HAP-1 (cell line): ENCODE measurements around the gene HSPA4.

Source experiments
- DNase-seq, 2 experiments: peaks; one replicate each; pipeline ENCODE4 v3.0.0-alpha.2; 2016 to 2020; ENCODE audit warnings: low spot score in 2 of 2
- H3K27me3 ChIP-seq: fragments of 250-450 bp; sonication (Bioruptor Pico); 2 replicates; pipeline ENCODE4 v1.5.1; 2020; ENCODE audit warnings: low read depth, mild to moderate bottlenecking, moderate library complexity
- H3K36me3 ChIP-seq: fragments of 250-450 bp; sonication (Bioruptor Pico); replicated peaks from 2 replicates; pipeline ENCODE4 v1.5.1; 2020; ENCODE audit warnings: mild to moderate bottlenecking
- H3K4me1 ChIP-seq: fragments of 250-450 bp; sonication (Bioruptor Pico); 2 replicates; pipeline ENCODE4 v1.5.1; 2020; ENCODE audit warnings: mild to moderate bottlenecking
- H3K4me3 ChIP-seq: fragments of 250-450 bp; sonication (Bioruptor Pico); 2 replicates; pipeline ENCODE4 v1.5.1; 2020; ENCODE audit warnings: mild to moderate bottlenecking, moderate library complexity
- H3K9me3 ChIP-seq: fragments of 250-450 bp; sonication (Bioruptor Pico); 2 replicates; pipeline ENCODE4 v1.5.1; 2020; ENCODE audit warnings: mild to moderate bottlenecking, moderate library complexity
- in situ Hi-C: fragments of 300-500 bp; cut with MboI; formaldehyde crosslinking; loops from 3 replicates; pipeline ENCODE4 v1.14.3; 2020; ENCODE audit warnings: low sequenced_read_pairs, inconsistent platforms, mixed read lengths

HSPA4 gene

GRCh38 chr5:133086366-133086875, 34.6 kb downstream of the HSPA4 start:
- no peaks in the 10 kb centered on the region for H3K4me1 ChIP-seq
- DNase-seq: no peak
- in situ Hi-C loops: no loop called here
- H3K36me3 ChIP-seq: peaks cover 61% of the 10 kb centered on the region
- H3K9me3 ChIP-seq: no peaks in the 10 kb centered on the region
- H3K4me3 ChIP-seq: no peak overlapping the region
- no peaks in the 10 kb centered on the region for H3K27me3 ChIP-seq

DNA sequence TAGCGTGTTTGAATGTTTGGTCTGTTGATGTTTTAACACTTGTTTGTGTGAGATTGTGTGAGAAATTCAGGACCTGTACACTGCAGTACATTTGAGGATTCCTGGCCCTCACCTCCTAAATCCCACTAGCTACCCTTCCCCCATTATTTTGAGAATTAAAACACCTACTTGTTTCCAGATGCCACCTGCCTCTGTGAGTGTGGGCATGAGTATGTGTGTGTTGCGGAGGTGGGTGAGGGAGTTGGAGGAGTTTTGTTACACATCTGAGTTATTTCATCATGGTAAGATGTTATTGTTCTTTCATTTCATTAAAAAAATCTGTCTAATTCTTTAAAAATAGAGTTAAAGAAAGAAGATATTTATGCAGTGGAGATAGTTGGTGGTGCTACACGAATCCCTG, 36.3 kb downstream of the HSPA4 start:
- Histone ChIP-seq H3K4me1 (no peaks in the 10 kb centered on the region), H3K27me3 (no peaks in the 10 kb centered on the region), H3K9me3 (no peaks in the 10 kb centered on the region), H3K4me3 (no peak overlapping the region), H3K36me3 (peaks cover 66% of the 10 kb centered on the region)
- no peak for DNase-seq
- in situ Hi-C loops: no loop called here

- no peak for DNase-seq
- peaks cover 70% of the 10 kb centered on the region for H3K36me3 ChIP-seq
Observed at GRCh38 chr5:133091034-133091433, 39.2 kb downstream of the HSPA4 start.

DNA sequence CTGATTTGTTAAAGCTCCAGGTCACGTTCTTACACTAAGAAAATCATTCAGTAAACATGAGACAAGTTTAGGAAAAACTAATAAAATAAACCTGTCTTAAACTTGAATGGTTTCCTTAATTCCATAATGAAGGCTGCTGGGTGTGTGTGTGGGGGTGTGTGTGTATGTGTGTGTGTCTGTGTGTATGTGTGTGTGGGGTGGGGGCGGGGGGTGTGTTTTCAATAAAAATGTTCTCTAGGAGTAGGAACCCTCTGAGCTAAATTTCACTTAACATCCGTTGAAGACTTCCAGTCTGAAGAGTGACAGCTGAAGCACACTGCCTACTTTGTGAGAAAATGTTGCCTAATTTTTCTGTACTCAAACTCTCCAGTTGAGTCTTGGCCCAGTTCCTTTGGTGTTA, 54.5 kb downstream of the HSPA4 start:
- in situ Hi-C loops: loop anchor here (25.0 kb wide), 2 partner anchors 756 to 831 kb away; no protein-coding TSS in a partner anchor
- no peak overlapping the region for H3K4me3 ChIP-seq
- H3K36me3 ChIP-seq: peaks cover 37% of the 10 kb centered on the region
- no peaks in the 10 kb centered on the region for H3K4me1 ChIP-seq
- H3K27me3 ChIP-seq: no peaks in the 10 kb centered on the region
- DNase-seq: no peak
- H3K9me3 ChIP-seq: peaks cover 6% of the 10 kb centered on the region

More at GRCh38 chr5:133091034-133091433, 39.2 kb downstream of the HSPA4 start:
- no peaks in the 10 kb centered on the region for H3K9me3 ChIP-seq
- H3K27me3 ChIP-seq: no peaks in the 10 kb centered on the region
- H3K4me3 ChIP-seq: no peak overlapping the region
- in situ Hi-C loops: no loop called here
- H3K4me1 ChIP-seq: peaks cover under 1% of the 10 kb centered on the region

DNA sequence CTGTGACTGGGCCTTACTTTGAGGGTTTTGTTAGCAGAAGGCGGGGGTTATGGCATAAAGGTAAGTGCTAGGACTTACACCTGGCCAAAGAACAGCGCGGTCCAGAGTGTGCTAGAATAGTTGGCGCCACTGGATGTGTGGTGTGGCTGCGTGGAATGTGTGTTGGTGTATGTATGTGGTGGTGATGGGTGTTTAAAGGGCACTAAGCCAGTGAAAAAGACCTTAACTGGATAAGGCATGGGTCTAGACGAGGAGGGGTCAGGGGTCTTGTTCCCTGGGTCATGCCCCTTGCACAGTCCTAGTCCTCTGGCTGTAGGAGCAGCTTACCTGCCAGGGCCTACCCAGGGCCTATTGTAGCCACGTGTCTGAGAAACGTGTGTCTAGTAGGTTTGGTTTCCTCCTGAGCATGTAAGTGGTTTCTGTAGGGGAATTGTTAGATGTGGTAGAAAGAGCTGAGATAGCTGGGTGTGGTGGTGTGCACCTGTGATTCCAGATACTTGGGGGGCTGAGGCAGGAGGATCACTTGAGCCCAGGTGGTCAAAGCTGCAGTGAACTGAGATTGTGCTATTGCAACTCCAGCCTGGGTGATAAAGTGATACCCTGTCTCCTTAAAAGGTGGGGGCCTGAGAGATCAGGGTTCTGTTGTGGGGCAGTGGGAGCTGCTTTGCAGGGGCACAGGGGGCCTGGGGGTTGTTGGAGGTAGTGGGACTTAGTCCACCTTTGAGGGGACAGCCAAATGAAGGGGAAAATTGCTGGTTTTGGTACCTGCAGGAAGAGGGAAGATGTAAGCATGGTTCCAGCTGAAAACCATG, 55.2 kb downstream of the HSPA4 start:
- DNase-seq: no peak
- no peaks in the 10 kb centered on the region for H3K4me1 ChIP-seq
- peaks cover 31% of the 10 kb centered on the region for H3K36me3 ChIP-seq
- peaks cover 6% of the 10 kb centered on the region; the same call in 1 of the 2 replicates for H3K9me3 ChIP-seq
- H3K27me3 ChIP-seq: no peaks in the 10 kb centered on the region
- in situ Hi-C loops: loop anchor here (25.0 kb wide), 2 partner anchors 755 to 830 kb away; no protein-coding TSS in a partner anchor
- H3K4me3 ChIP-seq: no peak overlapping the region

GRCh38 chr5:133108481-133108921, 56.7 kb downstream of the HSPA4 start:
- no peak for DNase-seq
- H3K36me3 ChIP-seq: peaks cover 23% of the 10 kb centered on the region
- H3K4me3 ChIP-seq: no peak overlapping the region
- H3K27me3 ChIP-seq: no peaks in the 10 kb centered on the region
- in situ Hi-C loops: loop anchor here (25.0 kb wide), 2 partner anchors 754 to 829 kb away; no protein-coding TSS in a partner anchor
- no peaks in the 10 kb centered on the region for H3K4me1 ChIP-seq
- H3K9me3 ChIP-seq: peaks cover 6% of the 10 kb centered on the region; the same call in 1 of the 2 replicates

GRCh38 chr5:133109655-133110483, 58.1 kb downstream of the HSPA4 start:
- Histone ChIP-seq H3K9me3 (peaks cover 6% of the 10 kb centered on the region; the same call in 1 of the 2 replicates), H3K27me3 (no peaks in the 10 kb centered on the region), H3K4me1 (no peaks in the 10 kb centered on the region), H3K36me3 (peaks cover 9% of the 10 kb centered on the region), H3K4me3 (no peak overlapping the region)
- in situ Hi-C loops: loop anchor here (5.0 to 25.0 kb wide), 4 partner anchors 177 to 827 kb away; no protein-coding TSS in a partner anchor
- DNase-seq: no peak

DNA sequence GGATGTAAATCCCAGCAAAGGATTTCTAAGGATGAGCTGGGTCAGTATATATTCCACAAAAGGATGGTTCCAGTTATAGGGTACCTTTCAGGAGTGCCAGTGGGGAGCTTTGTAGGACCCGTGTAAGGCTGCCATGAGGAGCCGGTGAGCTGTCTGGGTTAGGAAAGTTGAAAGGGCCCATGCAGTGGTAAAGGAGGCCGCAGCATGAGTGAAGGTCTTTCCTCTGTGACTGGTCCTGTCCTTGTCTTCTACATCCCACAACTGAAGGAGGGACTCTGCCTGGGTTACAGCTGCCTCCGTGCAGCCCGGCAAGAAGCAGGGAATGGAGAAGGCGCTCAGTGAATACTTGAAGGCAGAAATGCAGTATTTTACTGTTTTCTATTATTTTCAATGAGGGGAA, 58.9 kb downstream of the HSPA4 start:
- peaks cover 6% of the 10 kb centered on the region; the same call in 1 of the 2 replicates for H3K9me3 ChIP-seq
- DNase-seq: no peak
- in situ Hi-C loops: loop anchor here (5.0 to 25.0 kb wide), 4 partner anchors 177 to 827 kb away; no protein-coding TSS in a partner anchor
- no peaks in the 10 kb centered on the region for H3K27me3 ChIP-seq
- no peak overlapping the region for H3K4me3 ChIP-seq
- peaks cover under 1% of the 10 kb centered on the region; the same call in 1 of the 2 replicates for H3K36me3 ChIP-seq
- H3K4me1 ChIP-seq: no peaks in the 10 kb centered on the region

- Histone ChIP-seq H3K4me1 (no peaks in the 10 kb centered on the region), H3K36me3 (no peaks in the 10 kb centered on the region), H3K4me3 (no peak overlapping the region), H3K9me3 (peaks cover 6% of the 10 kb centered on the region; the same call in 1 of the 2 replicates), H3K27me3 (no peaks in the 10 kb centered on the region)
- in situ Hi-C loops: loop anchor here (5.0 to 25.0 kb wide), 4 partner anchors 176 to 826 kb away; no protein-coding TSS in a partner anchor
- DNase-seq: peak; percentile 68 to 90
Observed at GRCh38 chr5:133111299-133111698, 59.5 kb downstream of the HSPA4 start.

GRCh38 chr5:133112026-133112660, 60.3 kb downstream of the HSPA4 start:
- in situ Hi-C loops: loop anchor here (5.0 to 25.0 kb wide), 4 partner anchors 175 to 825 kb away; no protein-coding TSS in a partner anchor
- DNase-seq: no peak
- peaks cover 6% of the 10 kb centered on the region; the same call in 1 of the 2 replicates for H3K9me3 ChIP-seq
- H3K36me3 ChIP-seq: no peaks in the 10 kb centered on the region
- no peaks in the 10 kb centered on the region for H3K27me3 ChIP-seq
- no peak overlapping the region for H3K4me3 ChIP-seq
- no peaks in the 10 kb centered on the region for H3K4me1 ChIP-seq

DNA sequence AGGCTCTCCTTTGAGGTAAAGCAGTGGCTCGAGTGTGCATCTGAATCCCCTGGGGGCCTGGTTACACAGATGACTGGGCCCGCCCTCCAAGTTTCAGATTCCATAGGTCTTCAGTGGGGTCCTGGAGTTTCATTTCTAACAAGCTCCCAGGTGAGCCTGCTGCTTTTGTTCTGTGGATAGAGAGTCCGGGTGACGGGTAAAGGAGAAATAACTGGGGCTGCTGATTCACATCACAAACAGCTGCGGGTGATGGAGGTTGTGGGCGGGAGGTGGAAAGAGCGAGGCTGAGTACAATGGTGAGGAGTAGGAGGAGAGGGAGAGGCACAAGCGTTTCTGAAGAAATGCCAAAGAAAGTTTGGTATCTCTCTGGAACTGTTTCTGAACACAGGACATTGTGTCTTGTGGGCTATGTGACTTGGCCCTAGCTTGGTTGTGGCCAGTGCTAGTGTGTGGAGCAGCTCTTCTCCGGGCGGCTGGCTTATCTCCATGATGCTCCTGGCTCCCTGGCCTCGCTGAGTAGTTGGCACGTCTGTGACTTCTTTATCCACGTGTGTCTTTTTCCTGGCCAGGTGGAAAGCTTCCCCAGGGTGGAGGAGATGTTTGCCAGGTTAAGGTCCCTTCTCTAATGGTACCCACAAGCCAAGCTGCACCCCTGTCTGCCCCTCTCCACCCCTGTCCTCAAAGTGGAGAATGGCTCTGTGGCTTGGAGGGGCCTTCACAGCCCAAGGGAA, 61.7 kb downstream of the HSPA4 start:
- no peaks in the 10 kb centered on the region for H3K4me1 ChIP-seq
- DNase-seq: no peak
- in situ Hi-C loops: loop anchor here (5.0 to 25.0 kb wide), 4 partner anchors 174 to 824 kb away; no protein-coding TSS in a partner anchor

GRCh38 chr5:133114166-133114932, 62.5 kb downstream of the HSPA4 start:
- in situ Hi-C loops: loop anchor here (5.0 to 25.0 kb wide), 4 partner anchors 173 to 823 kb away; no protein-coding TSS in a partner anchor
- Histone ChIP-seq H3K27me3 (no peaks in the 10 kb centered on the region), H3K4me3 (no peak overlapping the region), H3K9me3 (no peaks in the 10 kb centered on the region), H3K36me3 (no peaks in the 10 kb centered on the region), H3K4me1 (no peaks in the 10 kb centered on the region)
- no peak for DNase-seq

More for the DNA sequence above, 61.7 kb downstream of the HSPA4 start:
- peaks cover under 1% of the 10 kb centered on the region; the same call in 1 of the 2 replicates for H3K9me3 ChIP-seq
- H3K27me3 ChIP-seq: no peaks in the 10 kb centered on the region
- H3K4me3 ChIP-seq: no peak overlapping the region
- H3K36me3 ChIP-seq: no peaks in the 10 kb centered on the region
